HTR-8/SVneo (cell line): ENCODE measurements around the gene TXNIP.
A peak's percentile ranks its signal among the peaks of the same experiment; 100 is the strongest.

Experiments used
- DNase-seq: peaks from one replicate; pipeline ENCODE4 v3.0.0; 2011; ENCODE audit warnings: low spot score, mixed read lengths; ENCODE audit not compliant: insufficient read length
- FAIRE-seq: peaks from 2 replicates; lab custom pipeline; 2011; peaks lifted over from hg19 to GRCh38; lab: Jason Lieb, UNC

The TXNIP gene

GRCh38 chr1:145986551-145986950 lies 9.8 kb downstream of the TXNIP start:
- FAIRE-seq (no peak), DNase-seq (no peak)

- DNase-seq (no peak), FAIRE-seq (no peak)
Measured at GRCh38 chr1:145985502-145986439, 10.6 kb downstream of the TXNIP start.

- no peak for FAIRE-seq
- DNase-seq: no peak
Measured at GRCh38 chr1:145985129-145985501, 11.3 kb downstream of the TXNIP start.

GRCh38 chr1:145983960-145984830 lies 12.2 kb downstream of the TXNIP start:
- DNase-seq (no peak), FAIRE-seq (no peak)

GRCh38 chr1:145983206-145983675 lies 13.1 kb downstream of the TXNIP start:
- FAIRE-seq (no peak), DNase-seq (no peak)

GRCh38 chr1:145982010-145982723 lies 14.2 kb downstream of the TXNIP start:
- FAIRE-seq: no peak
- DNase-seq: no peak

GRCh38 chr1:145980457-145980994 lies 15.9 kb downstream of the TXNIP start:
- no peak for FAIRE-seq

GRCh38 chr1:145979746-145980456 lies 16.5 kb downstream of the TXNIP start:
- DNase-seq (no peak), FAIRE-seq (no peak)

More at GRCh38 chr1:145980457-145980994, 15.9 kb downstream of the TXNIP start:
- no peak for DNase-seq

GRCh38 chr1:145978854-145979745 lies 17.3 kb downstream of the TXNIP start:
- DNase-seq (peak; percentile 85), FAIRE-seq (no peak)

GRCh38 chr1:145978471-145978853 lies 17.9 kb downstream of the TXNIP start:
- no peak for DNase-seq
- no peak for FAIRE-seq

- DNase-seq (peak; percentile 71), FAIRE-seq (no peak)
Measured at GRCh38 chr1:145977486-145978470, 18.6 kb downstream of the TXNIP start.

GRCh38 chr1:145977016-145977415 lies 19.4 kb downstream of the TXNIP start:
- no peak for FAIRE-seq
- no peak for DNase-seq

- FAIRE-seq: no peak
- no peak for DNase-seq
Measured at GRCh38 chr1:145975216-145975615, 21.2 kb downstream of the TXNIP start.

GRCh38 chr1:145974721-145975120 lies 21.7 kb downstream of the TXNIP start:
- DNase-seq (no peak), FAIRE-seq (no peak)

GRCh38 chr1:145972580-145972979 lies 23.8 kb downstream of the TXNIP start:
- DNase-seq (no peak), FAIRE-seq (no peak)

GRCh38 chr1:145967288-145967687 lies 29.1 kb downstream of the TXNIP start:
- DNase-seq (no peak), FAIRE-seq (no peak)

- DNase-seq: no peak
- FAIRE-seq: no peak
Measured at GRCh38 chr1:145965119-145965744, 31.1 kb downstream of the TXNIP start.
